PFSK-1 (cell line): ENCODE data around the gene CMTM1.

Source experiments
- FOXP2 ChIP-seq: optimal IDR thresholded peaks from 2 replicates; pipeline ENCODE3; 2011; ENCODE audit warnings: borderline replicate concordance, control low read depth, inconsistent platforms; ENCODE audit not compliant: insufficient read depth; ENCODE audit errors: extremely low read length, extremely low read depth
- POLR2AphosphoS5 ChIP-seq: IDR thresholded peaks from 2 replicates; pipeline ENCODE4 v1.6.1; 2012; ENCODE audit warnings: low read depth, mild to moderate bottlenecking, control low read depth, low read length, moderate library complexity
- REST ChIP-seq, 2 experiments: IDR thresholded peaks; 2 replicates each; pipeline versions ENCODE4 v1.6.1 to v1.8.0; 2011 to 2012; ENCODE audit warnings: low read depth in 2 of 2, low read length in 2 of 2, control low read depth in 1 of 2, inconsistent platforms in 1 of 2, mild to moderate bottlenecking in 1 of 2, moderate library complexity in 1 of 2; ENCODE audit not compliant: insufficient read depth in 1 of 2
- SIN3A ChIP-seq: IDR thresholded peaks from 2 replicates; pipeline ENCODE4 v1.6.1; 2012; ENCODE audit warnings: mild to moderate bottlenecking, low read length, moderate library complexity, borderline replicate concordance; ENCODE audit not compliant: insufficient read depth
- TAF1 ChIP-seq: IDR thresholded peaks from 2 replicates; pipeline ENCODE4 v1.6.1; 2012; ENCODE audit warnings: low read length, control low read depth, borderline replicate concordance; ENCODE audit not compliant: insufficient read depth

CMTM1 gene

GRCh38 chr16:66621973-66622372 lies 55.7 kb downstream of the CMTM1 start:
- no peak for TF ChIP-seq FOXP2
- no peak for TF ChIP-seq SIN3A
- TF ChIP-seq REST (IDR thresholded peaks at IDR 0.05; ENCODE audit: insufficient read depth in 1 of 2, low read depth in 2 of 2, low read length in 2 of 2) = no peak
- no peak for TF ChIP-seq POLR2AphosphoS5
- TF ChIP-seq TAF1 = no peak

- TF ChIP-seq TAF1 (no peak), POLR2AphosphoS5 (no peak), SIN3A (no peak), FOXP2 (no peak), REST (IDR thresholded peaks at IDR 0.05; ENCODE audit: insufficient read depth in 1 of 2, low read depth in 2 of 2, low read length in 2 of 2) (no peak)
These were observed 56.6 kb downstream of the CMTM1 start for GRCh38 chr16:66622863-66623262.

GRCh38 chr16:66623755-66624154 lies 57.5 kb downstream of the CMTM1 start:
- no peak for TF ChIP-seq SIN3A
- TF ChIP-seq POLR2AphosphoS5 = no peak
- no peak for TF ChIP-seq TAF1
- no peak for TF ChIP-seq REST (IDR thresholded peaks at IDR 0.05; ENCODE audit: insufficient read depth in 1 of 2, low read depth in 2 of 2, low read length in 2 of 2)
- TF ChIP-seq FOXP2 = no peak
